GM12873 (cell line): ENCODE measurements around the gene SIRT4.

ENCODE experiments used
- TF ChIP-seq, protein P1 (sequence below): IDR thresholded peaks from 2 replicates; pipeline ENCODE4 v1.5.1; 2012; ENCODE audit warnings: low read depth, mild to moderate bottlenecking, moderate library complexity, low read length, control low read depth; ENCODE audit not compliant: insufficient read depth; ENCODE audit errors: missing control alignments

Gene SIRT4

DNA sequence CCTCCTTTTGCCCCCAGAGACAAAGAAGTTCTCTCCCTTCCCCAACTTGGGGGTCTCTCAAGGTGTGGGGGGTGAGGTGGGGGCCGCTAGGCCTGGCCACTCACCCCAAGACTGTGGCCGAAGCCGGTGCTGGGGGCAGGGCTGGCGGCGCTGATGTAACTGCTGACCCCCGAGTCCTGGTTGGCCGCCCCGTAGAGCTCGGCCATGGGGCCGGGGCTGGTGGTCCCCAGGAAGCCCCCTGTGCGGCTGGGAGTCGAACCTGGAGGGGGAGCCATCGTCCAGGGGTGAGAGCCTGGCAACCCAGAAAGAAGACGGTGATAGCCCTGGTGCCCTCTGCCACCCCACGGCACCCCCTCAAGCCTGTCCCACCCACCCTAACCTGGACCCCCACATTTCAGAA lies 43.9 kb downstream of the SIRT4 start:
- TF ChIP-seq, protein P1, sequence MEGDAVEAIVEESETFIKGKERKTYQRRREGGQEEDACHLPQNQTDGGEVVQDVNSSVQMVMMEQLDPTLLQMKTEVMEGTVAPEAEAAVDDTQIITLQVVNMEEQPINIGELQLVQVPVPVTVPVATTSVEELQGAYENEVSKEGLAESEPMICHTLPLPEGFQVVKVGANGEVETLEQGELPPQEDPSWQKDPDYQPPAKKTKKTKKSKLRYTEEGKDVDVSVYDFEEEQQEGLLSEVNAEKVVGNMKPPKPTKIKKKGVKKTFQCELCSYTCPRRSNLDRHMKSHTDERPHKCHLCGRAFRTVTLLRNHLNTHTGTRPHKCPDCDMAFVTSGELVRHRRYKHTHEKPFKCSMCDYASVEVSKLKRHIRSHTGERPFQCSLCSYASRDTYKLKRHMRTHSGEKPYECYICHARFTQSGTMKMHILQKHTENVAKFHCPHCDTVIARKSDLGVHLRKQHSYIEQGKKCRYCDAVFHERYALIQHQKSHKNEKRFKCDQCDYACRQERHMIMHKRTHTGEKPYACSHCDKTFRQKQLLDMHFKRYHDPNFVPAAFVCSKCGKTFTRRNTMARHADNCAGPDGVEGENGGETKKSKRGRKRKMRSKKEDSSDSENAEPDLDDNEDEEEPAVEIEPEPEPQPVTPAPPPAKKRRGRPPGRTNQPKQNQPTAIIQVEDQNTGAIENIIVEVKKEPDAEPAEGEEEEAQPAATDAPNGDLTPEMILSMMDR, result no peak

DNA sequence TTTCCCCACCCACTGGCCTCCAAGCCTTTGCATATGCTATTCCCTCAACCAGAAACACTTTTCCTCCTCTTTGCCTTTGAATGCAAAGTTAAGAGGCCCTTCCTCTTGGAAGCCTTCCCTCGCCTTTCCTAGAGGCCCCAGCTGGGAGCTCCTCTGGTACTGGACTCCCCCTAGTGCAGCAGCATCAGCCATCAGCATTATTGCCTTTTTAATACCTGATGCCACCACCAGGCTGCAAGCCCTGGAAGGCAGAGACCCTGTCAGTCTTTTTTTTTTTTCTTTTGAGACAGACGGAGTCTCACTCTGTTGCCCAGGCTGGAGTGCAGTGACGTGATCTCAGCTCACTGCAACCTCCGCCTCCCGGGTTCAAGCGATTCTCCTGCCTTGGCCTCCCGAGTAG lies 44.6 kb downstream of the SIRT4 start:
- TF ChIP-seq, protein P1, result peak; percentile 19

DNA sequence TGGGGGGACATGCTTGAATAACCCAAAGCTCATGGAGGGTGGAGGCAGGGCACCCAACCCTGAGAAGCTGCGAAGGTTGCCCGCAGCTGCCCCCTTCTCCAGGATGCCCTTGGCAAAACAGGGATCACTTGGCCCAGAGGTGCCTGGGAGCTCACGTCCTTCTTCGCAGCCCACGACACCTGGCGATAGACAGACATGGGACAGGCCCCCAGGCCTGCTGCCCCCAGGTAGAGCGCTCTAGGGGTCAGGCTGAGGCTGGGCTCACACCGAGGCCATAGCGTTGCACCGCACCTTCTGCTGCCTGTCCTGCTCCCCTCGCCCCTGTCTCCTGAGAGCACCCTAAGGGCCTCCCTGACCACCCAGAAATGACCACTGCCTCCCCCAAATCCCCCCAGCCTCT lies 45.6 kb downstream of the SIRT4 start:
- TF ChIP-seq, protein P1, result no peak

GRCh38 chr12:120350576-120351350 lies 48.6 kb downstream of the SIRT4 start:
- TF ChIP-seq, protein P1, result no peak

- TF ChIP-seq, protein P1, result no peak
These were observed 50.0 kb downstream of the SIRT4 start for GRCh38 chr12:120352117-120352516.

- TF ChIP-seq, protein P1, result no peak
These were observed 51.0 kb downstream of the SIRT4 start for GRCh38 chr12:120353136-120353535.

DNA sequence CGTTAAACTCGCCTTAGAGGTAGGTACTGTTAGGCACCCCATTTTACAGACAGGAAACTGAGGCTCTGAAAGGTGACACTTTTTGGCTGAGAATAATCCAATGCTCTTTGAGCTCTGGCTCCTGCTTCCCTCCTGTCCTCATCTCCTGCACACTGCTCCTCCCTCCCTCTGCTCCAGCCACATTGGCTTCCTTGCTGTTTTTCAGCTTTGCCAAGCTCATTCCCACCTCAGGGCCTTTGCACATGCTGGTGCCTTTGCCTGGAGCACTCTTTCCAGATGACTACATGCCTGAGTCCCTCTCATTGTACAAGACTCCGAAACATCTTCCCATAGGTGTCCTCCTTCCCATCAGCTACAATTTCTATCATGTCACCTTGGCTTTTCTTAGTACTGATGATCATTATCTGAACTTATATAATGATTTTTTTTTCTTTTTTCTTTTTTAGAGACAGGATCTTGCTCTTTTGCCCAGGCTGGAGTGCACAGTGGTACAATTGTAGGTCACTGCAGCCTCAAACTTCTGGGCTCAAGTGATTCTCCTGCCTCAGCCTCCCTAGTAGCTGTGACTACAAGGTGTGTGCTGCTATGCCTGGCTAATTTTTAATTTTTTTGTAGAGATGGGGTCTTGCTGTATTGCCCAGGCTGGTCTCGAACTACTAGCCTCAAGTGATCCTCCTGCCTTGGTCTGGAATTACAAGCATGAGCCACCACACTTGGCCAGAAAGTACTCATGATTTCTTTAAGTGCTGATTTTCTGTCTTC lies 51.6 kb downstream of the SIRT4 start:
- TF ChIP-seq, protein P1, result no peak
